ENCODE results near the gene TREM1. TPM values are rescaled to one million over a fixed set of nuclear protein-coding genes. Genes with fewer than 3 reads are reported as not detected.

The TREM1 gene
- total RNA-seq, result not detected

DNA sequence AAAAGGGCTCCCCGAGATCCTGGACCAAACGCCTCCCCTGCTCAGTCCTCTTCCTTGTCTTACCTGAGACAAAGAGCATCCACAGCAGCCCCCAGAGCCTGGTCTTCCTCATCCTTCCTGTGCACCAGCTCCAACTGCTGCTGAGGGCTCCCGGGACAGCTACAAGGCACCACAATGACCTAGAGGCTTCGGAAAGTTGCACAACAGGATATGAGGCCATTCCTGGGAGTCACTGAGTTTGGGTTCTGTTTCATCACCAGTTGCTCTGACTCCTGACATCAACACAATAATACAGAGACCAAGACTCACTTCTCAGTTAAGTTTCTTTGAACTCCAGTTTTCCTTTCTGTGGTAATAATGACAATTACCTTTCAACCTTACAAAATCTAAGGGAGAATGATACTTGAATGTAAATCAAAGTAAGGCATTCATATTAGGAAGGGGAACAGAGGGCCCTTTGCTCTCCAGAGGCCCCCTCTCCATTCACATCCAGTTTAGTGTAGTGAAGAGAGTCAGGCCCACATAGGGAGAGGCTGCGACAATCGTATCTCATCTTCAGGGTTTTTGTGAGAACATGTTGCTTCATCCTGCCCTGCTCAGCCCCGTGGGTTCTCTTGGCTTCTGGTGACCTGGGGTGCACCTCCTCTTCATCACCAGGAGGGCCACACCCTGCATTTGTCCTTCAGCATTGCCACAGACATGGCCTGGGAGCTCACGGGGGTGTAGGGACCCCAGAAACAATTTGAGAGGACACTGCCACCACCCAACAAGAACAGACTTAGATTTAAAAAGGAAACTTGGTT is at the start of gene TREM1:
Gene TREM1 (minus strand): TSS at position 139 of the 803 bp plus-strand sequence. CDS start 27 bp downstream, at position 112.
- no peak within 1 kb of the TSS for H3K27ac Mint-ChIP-seq
- H3K27me3 Mint-ChIP-seq, result peaks cover 33% of the 10 kb centered on the region
- no peaks in the 10 kb centered on the region for H3K9me3 Mint-ChIP-seq (ENCODE audit: low read depth)
- CTCF ChIA-PET, result no interaction called here
- H3K36me3 Mint-ChIP-seq, result no peaks in the 10 kb centered on the region
- peaks cover 3% of the 10 kb centered on the region for H3K4me1 Mint-ChIP-seq
- DNase-seq (no peak), ATAC-seq (no peak)
- no peak within 1 kb of the TSS for H3K4me3 Mint-ChIP-seq

DNA sequence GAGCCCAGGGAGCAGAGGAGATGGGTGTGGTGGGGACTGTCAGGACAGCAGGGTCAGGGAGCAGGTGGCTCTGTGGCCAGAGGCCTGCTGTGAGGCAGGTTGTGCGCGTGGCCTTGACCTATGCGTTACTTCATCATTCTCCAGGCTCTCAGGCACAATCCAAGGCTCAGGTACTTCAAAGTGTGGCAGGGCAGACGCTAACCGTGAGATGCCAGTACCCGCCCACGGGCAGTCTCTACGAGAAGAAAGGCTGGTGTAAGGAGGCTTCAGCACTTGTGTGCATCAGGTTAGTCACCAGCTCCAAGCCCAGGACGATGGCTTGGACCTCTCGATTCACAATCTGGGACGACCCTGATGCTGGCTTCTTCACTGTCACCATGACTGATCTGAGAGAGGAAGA is 49.5 kb upstream of the TREM1 start:
- Mint-ChIP-seq H3K4me3 (no peak overlapping the region), H3K27ac (peak overlapping the region; percentile 52), H3K27me3 (no peaks in the 10 kb centered on the region), H3K36me3 (no peaks in the 10 kb centered on the region), H3K9me3 (ENCODE audit: low read depth) (no peaks in the 10 kb centered on the region), H3K4me1 (peaks cover 59% of the 10 kb centered on the region)
- CTCF ChIA-PET, result interaction anchor here (0.8 to 8.4 kb wide), 6 partner anchors 8 to 135 kb away, joined by 3 to 104 read pairs (median 45); partner anchors contain the start of gene TREML2
- no peak for DNase-seq
- ATAC-seq, result no peak

DNA sequence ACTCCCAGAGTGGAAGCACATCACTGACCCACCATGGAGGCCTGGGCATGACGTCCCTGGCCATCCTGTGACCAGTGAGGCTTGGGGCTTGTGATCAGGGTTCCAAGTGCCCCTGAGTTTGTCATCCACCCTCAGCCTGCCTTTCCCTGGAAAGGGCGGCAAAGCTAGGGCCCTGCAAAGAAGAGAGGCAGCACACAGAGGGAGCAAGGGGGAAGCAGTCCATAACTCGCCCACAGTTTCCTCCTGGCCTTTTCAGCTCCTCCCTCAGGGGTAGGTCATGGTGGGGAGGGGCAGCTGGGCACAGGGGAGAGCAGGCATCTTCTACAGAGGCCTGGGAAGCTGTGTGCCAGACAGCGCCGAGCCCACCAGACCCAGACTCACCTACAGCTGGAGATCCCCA is 48.8 kb upstream of the TREM1 start, which contains the start of gene NCR2:
Gene NCR2 (plus strand): TSS at position 313 of the 400 bp plus-strand sequence. CDS start 269 bp downstream, outside the sequence.
- ATAC-seq, result no peak
- Mint-ChIP-seq H3K9me3 (ENCODE audit: low read depth) (no peaks in the 10 kb centered on the region), H3K27ac (peak within 1 kb of the TSS; percentile 88), H3K36me3 (no peaks in the 10 kb centered on the region), H3K4me3 (no peak within 1 kb of the TSS), H3K27me3 (no peaks in the 10 kb centered on the region), H3K4me1 (peaks cover 59% of the 10 kb centered on the region)
- CTCF ChIA-PET, result interaction anchor here (0.8 to 8.4 kb wide), 7 partner anchors 9 to 134 kb away, joined by 3 to 104 read pairs (median 31); partner anchors contain the start of gene TREML2
- no peak for DNase-seq

DNA sequence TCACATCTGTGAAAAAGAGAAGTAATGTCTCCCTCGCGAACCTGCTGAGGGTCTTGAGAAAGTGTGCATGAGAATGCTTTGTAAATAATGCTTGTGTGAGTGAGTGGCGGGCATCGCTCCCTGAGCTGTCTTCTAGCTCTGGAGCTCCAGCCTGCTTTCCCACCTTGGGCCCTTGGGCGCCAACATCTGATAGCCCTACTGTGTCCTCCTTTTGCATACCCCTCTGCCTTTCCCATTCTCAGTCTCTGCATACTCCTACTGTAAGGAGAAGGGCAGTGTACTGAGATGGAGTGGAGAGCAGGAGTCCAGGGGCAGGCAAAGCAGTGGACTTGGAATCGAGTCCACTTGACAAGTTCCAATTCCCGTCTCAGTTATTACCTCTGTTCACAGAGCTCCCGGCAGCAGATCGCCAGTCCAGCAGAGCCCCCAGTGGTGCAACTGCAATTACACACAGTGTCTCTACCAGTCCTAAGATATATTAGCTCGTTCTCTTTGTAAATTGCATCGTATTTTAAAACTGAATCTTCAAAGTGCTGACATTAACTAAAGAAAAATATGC is 48.1 kb upstream of the TREM1 start:
- peak overlapping the region; percentile 88 for H3K27ac Mint-ChIP-seq
- H3K9me3 Mint-ChIP-seq (ENCODE audit: low read depth), result no peaks in the 10 kb centered on the region
- DNase-seq (no peak), ATAC-seq (no peak)
- no peaks in the 10 kb centered on the region for H3K36me3 Mint-ChIP-seq
- peaks cover 59% of the 10 kb centered on the region for H3K4me1 Mint-ChIP-seq
- H3K27me3 Mint-ChIP-seq, result no peaks in the 10 kb centered on the region
- CTCF ChIA-PET, result interaction anchor here (0.9 to 8.4 kb wide), 12 partner anchors 10 to 349 kb away, joined by 3 to 104 read pairs (median 12); partner anchors contain the start of gene TREML2
- H3K4me3 Mint-ChIP-seq, result no peak overlapping the region

DNA sequence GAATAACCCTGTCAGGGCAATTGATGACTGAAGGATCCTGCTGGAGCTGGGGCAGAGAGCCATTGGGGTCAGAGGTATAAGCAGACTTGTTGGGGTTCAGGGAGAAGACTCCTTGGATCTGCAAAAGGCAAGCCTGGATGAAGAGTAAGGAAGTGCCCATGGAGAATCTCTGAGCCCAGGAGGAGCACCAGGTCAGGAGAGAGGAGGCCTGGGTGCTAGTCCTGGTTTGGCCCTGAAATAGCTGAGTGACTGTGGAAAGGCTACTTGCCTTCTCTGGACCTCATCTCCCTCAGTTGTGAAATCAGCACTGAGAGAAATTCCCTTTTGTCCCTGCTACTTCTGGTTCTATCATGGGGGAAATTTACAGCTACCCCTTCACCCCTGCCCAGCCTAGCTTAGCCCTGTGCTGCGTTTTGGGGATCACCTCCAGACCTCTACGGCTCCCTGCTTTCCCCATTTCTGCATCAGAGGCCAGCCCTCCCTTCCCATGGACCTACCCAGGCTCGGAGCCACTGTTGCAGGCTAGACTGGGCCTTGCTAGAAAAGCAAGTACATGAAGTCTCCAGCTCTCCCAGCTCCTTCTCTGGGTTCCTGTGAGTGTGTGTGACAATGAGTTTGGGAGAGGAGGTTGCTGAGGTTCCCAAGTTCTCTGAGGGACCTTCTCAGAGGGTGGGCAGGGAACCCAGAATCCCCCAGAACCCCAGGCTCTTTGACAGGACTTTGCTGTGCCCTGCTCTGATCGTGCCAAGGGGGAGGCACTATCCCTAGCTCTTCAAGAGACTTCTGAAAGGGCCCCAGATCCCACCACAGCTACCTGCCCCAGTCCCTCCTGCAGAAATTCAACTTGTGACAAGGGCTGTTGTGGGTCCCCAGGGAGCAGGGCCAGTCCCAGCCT is 46.6 kb upstream of the TREM1 start:
- ATAC-seq, result no peak
- CTCF ChIA-PET, result interaction anchor here (0.8 to 8.4 kb wide), 13 partner anchors 11 to 350 kb away, joined by 3 to 104 read pairs (median 8); no protein-coding TSS in a partner anchor
- no peaks in the 10 kb centered on the region for H3K9me3 Mint-ChIP-seq (ENCODE audit: low read depth)
- H3K27me3 Mint-ChIP-seq, result peaks cover 6% of the 10 kb centered on the region
- peak overlapping the region; percentile 88 for H3K27ac Mint-ChIP-seq
- DNase-seq, result no peak
- peaks cover 59% of the 10 kb centered on the region for H3K4me1 Mint-ChIP-seq
- H3K36me3 Mint-ChIP-seq, result no peaks in the 10 kb centered on the region
- peak overlapping the region; percentile 2 for H3K4me3 Mint-ChIP-seq

DNA sequence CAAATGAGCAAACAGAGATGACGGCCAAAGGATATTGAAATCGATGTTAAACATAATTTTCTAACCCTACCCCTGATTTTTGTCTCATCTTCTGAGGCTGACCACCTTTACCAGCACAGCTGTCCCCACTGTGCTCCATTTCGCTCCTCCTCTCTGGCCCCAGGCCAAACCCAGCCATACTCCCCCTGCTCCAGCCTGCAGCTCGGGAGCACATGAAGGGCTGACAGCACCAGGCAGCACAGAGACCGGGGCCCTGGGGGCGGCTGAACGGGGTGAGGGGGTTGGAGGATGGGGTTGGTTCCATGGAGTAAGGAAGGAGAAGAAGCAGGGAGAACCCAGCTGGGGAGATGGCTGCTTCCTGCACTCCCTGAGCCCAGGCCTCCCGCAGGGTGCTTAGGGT is 45.8 kb upstream of the TREM1 start:
- CTCF ChIA-PET, result interaction anchor here (1.4 to 8.4 kb wide), 7 partner anchors 12 to 93 kb away, joined by 3 to 104 read pairs (median 31); no protein-coding TSS in a partner anchor
- no peak overlapping the region for H3K4me3 Mint-ChIP-seq
- peak overlapping the region; percentile 88 for H3K27ac Mint-ChIP-seq
- H3K4me1 Mint-ChIP-seq, result peaks cover 58% of the 10 kb centered on the region
- no peaks in the 10 kb centered on the region for H3K9me3 Mint-ChIP-seq (ENCODE audit: low read depth)
- H3K27me3 Mint-ChIP-seq, result peaks cover 14% of the 10 kb centered on the region
- H3K36me3 Mint-ChIP-seq, result no peaks in the 10 kb centered on the region
- ATAC-seq, result no peak
- DNase-seq, result no peak

DNA sequence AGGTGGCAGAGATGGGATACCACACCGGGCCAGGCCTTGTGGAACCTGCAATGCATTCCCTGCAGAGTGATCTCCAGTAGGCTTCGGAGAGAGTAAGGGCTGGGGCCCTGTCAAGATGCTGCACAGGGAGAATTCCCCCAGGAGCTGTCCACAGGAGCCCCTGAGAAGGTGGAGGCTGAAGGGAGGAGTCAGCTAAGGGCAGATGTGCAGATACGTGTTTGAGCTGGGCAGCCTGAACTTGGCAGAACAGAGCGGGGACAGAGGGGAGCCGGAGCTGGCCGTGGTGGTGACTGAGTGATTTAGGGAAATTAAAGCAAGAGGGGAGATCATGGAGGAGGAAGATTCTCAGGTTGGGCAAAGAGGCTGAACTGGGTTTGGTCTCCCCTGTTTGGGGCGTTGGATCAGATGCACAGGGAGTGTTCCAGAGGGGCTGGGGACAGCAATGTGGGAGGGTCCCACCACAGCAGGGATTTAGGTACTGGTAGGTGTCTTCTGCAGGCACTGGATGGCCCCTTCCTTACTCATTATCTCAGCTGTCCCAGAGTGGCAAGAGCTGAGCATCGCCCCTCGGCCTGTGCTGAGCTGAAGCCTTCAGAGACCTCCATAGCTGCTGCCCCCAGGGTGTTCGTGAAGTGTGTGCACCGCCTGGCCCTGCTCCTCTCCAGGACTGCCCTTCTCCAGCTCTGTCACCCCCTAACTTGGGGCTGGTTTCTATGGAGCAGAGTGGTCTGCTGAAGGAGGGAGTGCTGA is 45.1 kb upstream of the TREM1 start:
- CTCF ChIA-PET, result interaction anchor here (1.6 to 8.4 kb wide), 5 partner anchors 11 to 37 kb away, joined by 5 to 104 read pairs (median 31); no protein-coding TSS in a partner anchor
- Mint-ChIP-seq H3K36me3 (no peaks in the 10 kb centered on the region), H3K4me1 (peaks cover 54% of the 10 kb centered on the region), H3K27ac (peak overlapping the region; percentile 88), H3K4me3 (no peak overlapping the region), H3K27me3 (peaks cover 20% of the 10 kb centered on the region), H3K9me3 (ENCODE audit: low read depth) (no peaks in the 10 kb centered on the region)
- DNase-seq (no peak), ATAC-seq (no peak)

DNA sequence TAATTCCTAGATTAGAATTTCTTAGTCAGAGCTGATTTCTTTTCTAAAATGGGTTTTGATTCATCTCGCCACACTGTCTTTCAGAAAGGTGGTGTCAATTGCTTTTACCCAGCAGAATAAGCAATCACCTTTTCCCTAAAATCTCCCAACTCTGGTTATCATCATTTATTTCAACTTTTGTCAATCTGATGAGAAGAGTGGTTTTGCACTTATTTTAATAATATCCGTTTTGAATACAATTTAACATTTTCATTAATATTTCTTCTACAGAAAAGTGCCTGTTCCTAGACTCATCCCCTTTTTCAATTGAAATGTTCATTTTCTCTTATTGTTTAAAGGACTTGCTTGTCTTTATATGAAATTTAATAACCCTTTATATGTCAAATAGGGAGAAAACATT is 40.7 kb upstream of the TREM1 start:
- Mint-ChIP-seq H3K27me3 (peaks cover 40% of the 10 kb centered on the region), H3K27ac (no peak overlapping the region), H3K4me3 (no peak overlapping the region), H3K36me3 (no peaks in the 10 kb centered on the region), H3K9me3 (ENCODE audit: low read depth) (no peaks in the 10 kb centered on the region), H3K4me1 (peaks cover 10% of the 10 kb centered on the region)
- CTCF ChIA-PET, result interaction anchor here (1.0 kb wide), 1 partner anchor 21 kb away, joined by 3 read pairs; no protein-coding TSS in a partner anchor
- ATAC-seq (no peak), DNase-seq (no peak)

DNA sequence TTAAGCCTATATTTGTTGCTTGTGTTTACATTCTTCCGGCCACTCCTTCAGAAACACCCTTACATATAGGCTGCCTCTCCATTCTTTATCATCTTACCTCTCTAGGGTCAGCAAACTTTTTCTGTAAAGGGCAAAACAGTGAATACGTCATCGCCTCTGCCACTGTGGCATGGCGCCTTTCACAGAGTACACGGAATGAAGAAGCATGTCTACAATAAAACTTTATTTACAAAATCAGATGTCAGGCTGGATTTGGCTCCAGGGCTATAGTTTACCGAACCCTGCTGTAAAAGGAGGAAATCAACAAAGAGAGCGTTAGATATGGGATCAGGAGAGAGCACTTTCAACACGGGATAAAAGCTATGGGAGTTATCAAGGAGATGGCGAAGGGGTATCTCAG is 39.6 kb upstream of the TREM1 start:
- H3K9me3 Mint-ChIP-seq (ENCODE audit: low read depth), result no peaks in the 10 kb centered on the region
- peaks cover 40% of the 10 kb centered on the region for H3K27me3 Mint-ChIP-seq
- ATAC-seq (no peak), DNase-seq (no peak)
- H3K4me1 Mint-ChIP-seq, result no peaks in the 10 kb centered on the region
- H3K4me3 Mint-ChIP-seq, result no peak overlapping the region
- no peak overlapping the region for H3K27ac Mint-ChIP-seq
- CTCF ChIA-PET, result interaction anchor here (1.8 kb wide), 1 partner anchor 42 kb away, joined by 5 read pairs; no protein-coding TSS in a partner anchor
- H3K36me3 Mint-ChIP-seq, result no peaks in the 10 kb centered on the region

DNA sequence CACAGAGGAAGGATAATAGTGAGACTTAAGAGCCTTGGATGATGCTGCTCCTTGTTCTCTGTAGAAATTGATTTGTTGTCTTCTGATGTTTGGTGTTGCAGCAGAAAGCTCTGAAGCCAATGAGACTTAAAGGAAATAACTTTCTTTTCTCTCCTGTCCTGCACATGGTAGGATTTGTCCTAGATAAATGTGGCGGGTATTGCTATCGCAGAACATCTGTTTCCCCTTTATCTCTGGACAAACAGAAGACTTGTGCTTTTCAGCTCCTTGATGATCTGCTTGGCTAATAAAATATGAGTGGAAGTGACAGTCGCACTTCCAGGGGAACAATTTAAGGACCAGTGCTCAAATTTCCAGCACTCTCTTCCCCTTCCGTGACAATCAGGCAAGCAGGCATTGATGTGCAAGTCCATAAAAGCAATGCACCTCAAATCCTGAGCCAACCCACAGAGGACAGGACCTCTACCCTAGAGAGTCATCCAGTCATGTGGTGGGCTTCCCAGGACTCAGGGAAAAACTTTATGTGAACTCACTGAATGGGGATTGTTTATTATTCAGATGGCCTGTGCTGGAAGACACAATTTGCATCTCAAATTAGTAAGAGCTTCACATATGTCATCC is 39.1 kb upstream of the TREM1 start:
- Mint-ChIP-seq H3K36me3 (no peaks in the 10 kb centered on the region), H3K4me3 (no peak overlapping the region), H3K27ac (no peak overlapping the region), H3K27me3 (peaks cover 40% of the 10 kb centered on the region), H3K4me1 (no peaks in the 10 kb centered on the region), H3K9me3 (ENCODE audit: low read depth) (no peaks in the 10 kb centered on the region)
- DNase-seq, result no peak
- ATAC-seq, result no peak
- CTCF ChIA-PET, result interaction anchor here (1.8 kb wide), 1 partner anchor 43 kb away, joined by 5 read pairs; no protein-coding TSS in a partner anchor

DNA sequence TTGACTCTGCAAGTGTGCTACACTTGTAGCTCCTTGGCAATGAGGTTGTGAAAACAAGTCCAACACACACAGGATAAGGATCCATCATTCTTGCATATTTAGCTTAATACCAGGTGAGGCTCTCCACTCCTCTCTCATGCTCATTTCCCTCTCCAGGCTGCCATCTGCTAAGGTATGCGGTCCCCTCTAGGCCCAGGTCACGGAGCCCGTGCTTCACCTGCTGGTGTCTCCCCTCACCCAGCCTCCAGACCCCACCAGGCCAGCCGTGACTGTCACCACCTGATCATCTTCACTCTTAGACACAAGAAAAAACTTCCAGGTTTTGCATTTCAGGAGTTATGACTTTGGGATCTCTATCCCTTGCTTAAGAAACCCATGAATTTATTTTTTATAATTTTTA is 34.7 kb upstream of the TREM1 start:
- peaks cover 35% of the 10 kb centered on the region for H3K27me3 Mint-ChIP-seq
- no peak for DNase-seq

More for the DNA sequence above, 34.7 kb upstream of the TREM1 start:
- Mint-ChIP-seq H3K27ac (no peak overlapping the region), H3K4me1 (peaks cover 21% of the 10 kb centered on the region), H3K9me3 (ENCODE audit: low read depth) (no peaks in the 10 kb centered on the region), H3K4me3 (no peak overlapping the region), H3K36me3 (no peaks in the 10 kb centered on the region)
- ATAC-seq, result no peak
- CTCF ChIA-PET, result interaction anchor here (1.6 to 8.1 kb wide), 7 partner anchors 11 to 362 kb away, joined by 4 to 104 read pairs (median 19); partner anchors contain the start of gene NCR2
